H1 (cell line): ENCODE measurements around the gene CHD9NB. TPM values are rescaled to one million over a fixed set of nuclear protein-coding genes. Genes with fewer than 3 reads are reported as not detected.

Experiments used
- BACH1 ChIP-seq: IDR thresholded peaks from 2 replicates; pipeline ENCODE4 v1.6.1; 2012; ENCODE audit warnings: low read length, improper control_type of control experiment
- BCL11A ChIP-seq, 2 experiments: IDR thresholded peaks; one replicate each; pipeline ENCODE4 v1.6.1; 2011; ENCODE audit warnings: low read depth in 2 of 2, low read length in 2 of 2, mild to moderate bottlenecking in 2 of 2
- CBX8 ChIP-seq: fragments of 300-800, 300-1000 bp; sonication (generic); IDR thresholded peaks from 2 replicates; pipeline ENCODE4 v1.7.1; 2016; ENCODE audit warnings: low read depth, low read length, borderline replicate concordance
- CHD2 ChIP-seq: IDR thresholded peaks from 2 replicates; pipeline ENCODE4 v1.6.1; 2012; ENCODE audit warnings: low read length, improper control_type of control experiment
- CREB1 ChIP-seq: IDR thresholded peaks from 2 replicates; pipeline ENCODE4 v1.6.1; 2012; ENCODE audit warnings: inconsistent platforms
- CTBP2 ChIP-seq: IDR thresholded peaks from 2 replicates; pipeline ENCODE4 v1.7.0; 2011; ENCODE audit warnings: borderline replicate concordance, mild to moderate bottlenecking, moderate library complexity, mixed read lengths, low read length; ENCODE audit not compliant: insufficient read depth, insufficient read length
- EGR1 ChIP-seq: IDR thresholded peaks from 2 replicates; pipeline ENCODE4 v1.6.1; 2011; ENCODE audit warnings: low read depth, low read length, borderline replicate concordance
- EP300 ChIP-seq, 2 experiments: IDR thresholded peaks; 1 replicate in 1 of 2; 2 replicates in 1 of 2; pipeline ENCODE4 v1.6.1; 2011 to 2012; ENCODE audit warnings: low read depth in 2 of 2, low read length in 2 of 2, mild to moderate bottlenecking in 2 of 2, borderline replicate concordance in 1 of 2, inconsistent platforms in 1 of 2, moderate library complexity in 1 of 2
- EZH2 ChIP-seq: fragments of 200-600 bp; sonication (generic); IDR thresholded peaks from 2 replicates; pipeline ENCODE4 v1.7.1; 2012; ENCODE audit warnings: low read depth, mild to moderate bottlenecking, moderate library complexity, low read length, inconsistent platforms; ENCODE audit not compliant: severe bottlenecking
- FOSL1 ChIP-seq: IDR thresholded peaks from 2 replicates; pipeline ENCODE4 v1.6.1; 2011; ENCODE audit warnings: mild to moderate bottlenecking, low read depth, low read length, moderate library complexity; ENCODE audit not compliant: insufficient read depth
- HDAC2 ChIP-seq, 2 experiments: fragments of 300-600 bp in 1 of 2; sonication (generic) in 1 of 2; IDR thresholded peaks; 2 replicates each; pipeline ENCODE4 v1.6.1; 2011 to 2012; ENCODE audit warnings: low read depth in 2 of 2, low read length in 2 of 2, mild to moderate bottlenecking in 2 of 2, moderate library complexity in 2 of 2, borderline replicate concordance in 1 of 2, inconsistent platforms in 1 of 2
- JUN ChIP-seq: IDR thresholded peaks from 2 replicates; pipeline ENCODE4 v1.6.1; 2011; ENCODE audit warnings: low read depth, mild to moderate bottlenecking, improper control_type of control experiment, low read length
- KDM1A ChIP-seq: fragments of 200-600, 300-600 bp; sonication (generic); IDR thresholded peaks from 2 replicates; pipeline ENCODE4 v1.7.1; 2016; ENCODE audit warnings: mild to moderate bottlenecking, low read length, borderline replicate concordance
- NANOG ChIP-seq: IDR thresholded peaks from 2 replicates; pipeline ENCODE4 v1.6.1; 2011; ENCODE audit warnings: low read length, low read depth, mild to moderate bottlenecking, inconsistent platforms; ENCODE audit not compliant: insufficient read depth, poor library complexity, severe bottlenecking
- POLR2A ChIP-seq, 2 experiments: IDR thresholded peaks; 1 replicate in 1 of 2; 2 replicates in 1 of 2; pipeline ENCODE4 v1.6.1; 2011; ENCODE audit warnings: low read depth in 2 of 2, low read length in 2 of 2, mild to moderate bottlenecking in 2 of 2; ENCODE audit errors: control extremely low read depth in 1 of 2
- POU5F1 ChIP-seq: IDR thresholded peaks from 2 replicates; pipeline ENCODE4 v1.6.1; 2011; ENCODE audit warnings: low read depth, mild to moderate bottlenecking, low read length, moderate library complexity
- SAP30 ChIP-seq: fragments of 300-600 bp; sonication (generic); IDR thresholded peaks from 2 replicates; pipeline ENCODE4 v1.7.1; 2012; ENCODE audit warnings: low read length, moderate library complexity, mild to moderate bottlenecking, inconsistent platforms; ENCODE audit not compliant: insufficient read depth, insufficient replicate concordance
- SP4 ChIP-seq: IDR thresholded peaks from 2 replicates; pipeline ENCODE4 v1.6.1; 2012; ENCODE audit warnings: low read length, inconsistent platforms
- SRF ChIP-seq: IDR thresholded peaks from 2 replicates; pipeline ENCODE4 v1.6.1; 2011; ENCODE audit warnings: mild to moderate bottlenecking, low read depth, low read length, moderate library complexity
- SUZ12 ChIP-seq: fragments of 200-600 bp; sonication (generic); IDR thresholded peaks from 2 replicates; pipeline ENCODE4 v1.6.1; 2012; ENCODE audit warnings: mild to moderate bottlenecking, inconsistent platforms, low read length, moderate library complexity, mixed read lengths
- TAF1 ChIP-seq: IDR thresholded peaks from 2 replicates; pipeline ENCODE4 v1.6.1; 2011; ENCODE audit warnings: mild to moderate bottlenecking, low read depth, low read length
- TAF7 ChIP-seq: optimal IDR thresholded peaks from 2 replicates; pipeline ENCODE3; 2011; ENCODE audit warnings: low read depth, mild to moderate bottlenecking, inconsistent platforms, low read length, moderate library complexity, borderline replicate concordance
- TBP ChIP-seq: IDR thresholded peaks from 2 replicates; pipeline ENCODE4 v1.6.1; 2011; ENCODE audit warnings: low read depth, low read length, improper control_type of control experiment
- TCF12 ChIP-seq: IDR thresholded peaks from 2 replicates; pipeline ENCODE4 v1.6.1; 2011; ENCODE audit warnings: low read depth, mild to moderate bottlenecking, low read length
- polyA plus RNA-seq, 7 experiments: library from polyadenylated mRNA; depleted of rRNA in 3 of 7; stranded (reverse) in 5 of 7; unstranded in 2 of 7; fragments of >200 nt in 5 of 7; fragments of 200-250 nt in 2 of 7; gene quantifications; 1 replicate in 5 of 7; 2 replicates in 1 of 7; 4 replicates in 1 of 7; pipeline versions ENCODE4 v1.2.1 to v1.2.3, GENCODE V29; 2011 to 2013; ENCODE audit warnings: missing spikeins in 2 of 7, mixed read lengths in 2 of 7
- total RNA-seq: library from RNA; stranded (reverse); fragmentation: NEBNext Ultra II Directional; extraction: Animal tissue kit (Norgen Biotek cat#: 25700); gene quantifications from 2 replicates; pipeline ENCODE4 v1.2.1, GENCODE V29; 2021
- TF ChIP-seq, protein P1 (sequence below): IDR thresholded peaks from 2 replicates; pipeline ENCODE4 v1.6.1; 2012; ENCODE audit warnings: inconsistent platforms

The CHD9NB gene
- total and polyA plus RNA-seq, 2 of the 8 experiments (the other 6 are each of a cell fraction or from before 2014, with no cell fraction given) = 4.5 to 5.9 TPM

GRCh38 chr16:53043986-53044601, 8.6 kb downstream of the CHD9NB start (continued):
- TF ChIP-seq TAF7 (no peak), EGR1 (no peak), FOSL1 (no peak), NANOG (peak; percentile 76), TBP (peak; percentile 91), EP300 (IDR thresholded peaks at IDR 0.05; ENCODE audit: borderline replicate concordance in 1 of 2, low read depth in 2 of 2, low read length in 2 of 2) (peak; percentile 48 to 91), BCL11A (IDR thresholded peaks at IDR 0.05; ENCODE audit: low read depth in 2 of 2, low read length in 2 of 2) (no peak), KDM1A (no peak), SP4 (peak; percentile 21; the same call in 1 of the 2 replicates), POU5F1 (no peak), TCF12 (0 out of 2 replicates have a peak, but pooled peaks have one; percentile 8), TAF1 (peak; percentile 83), JUN (no peak), SRF (no peak), HDAC2 (IDR thresholded peaks at IDR 0.05; ENCODE audit: borderline replicate concordance in 1 of 2, low read depth in 2 of 2, low read length in 2 of 2) (0 out of 4 replicates have a peak, but pooled peaks have one; percentile 18 to 19), BACH1 (no peak), CBX8 (no peak), EZH2 (no peak), SUZ12 (no peak), CTBP2 (peak; percentile 39), CHD2 (no peak; the same call in 1 of the 2 replicates), CREB1 (no peak), SAP30 (no peak), POLR2A (IDR thresholded peaks at IDR 0.05; ENCODE audit: control extremely low read depth in 1 of 2, low read depth in 2 of 2, low read length in 2 of 2) (peak; percentile 92 to 97)
- TF ChIP-seq, protein P1, sequence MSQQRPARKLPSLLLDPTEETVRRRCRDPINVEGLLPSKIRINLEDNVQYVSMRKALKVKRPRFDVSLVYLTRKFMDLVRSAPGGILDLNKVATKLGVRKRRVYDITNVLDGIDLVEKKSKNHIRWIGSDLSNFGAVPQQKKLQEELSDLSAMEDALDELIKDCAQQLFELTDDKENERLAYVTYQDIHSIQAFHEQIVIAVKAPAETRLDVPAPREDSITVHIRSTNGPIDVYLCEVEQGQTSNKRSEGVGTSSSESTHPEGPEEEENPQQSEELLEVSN = no peak
